ENCODE data around the gene DMRT1. TPM values are rescaled to one million over a fixed set of nuclear protein-coding genes. Genes with fewer than 3 reads are reported as not detected.

The DMRT1 gene
- total RNA-seq, 6 donors from 2014 or later: not detected

GRCh38 chr9:933356-933755 lies 91.9 kb downstream of the DMRT1 start:
- Histone ChIP-seq H3K4me1 (peaks cover 0 to 7% (median 0%) of the 10 kb centered on the region in 4 donors), H3K9me3 (no peaks in the 10 kb centered on the region), H3K36me3 (no peaks in the 10 kb centered on the region), H3K4me3 (no peak overlapping the region), H3K27ac (no peak overlapping the region), H3K27me3 (no peaks in the 10 kb centered on the region)
- 80 to 91% methylated on average over 4 of the region's 4 CpGs for WGBS, 2 donors
- TF ChIP-seq POLR2A (IDR thresholded peaks at IDR 0.05) (no peak), CTCF (IDR thresholded peaks at IDR 0.05) (no peak), EP300 (IDR thresholded peaks at IDR 0.05) (no peak), POLR2AphosphoS5 (IDR thresholded peaks at IDR 0.05) (no peak)
- DNase-seq: no peak
- no peak for ATAC-seq (ENCODE audit: low FRiP score in 2 of 2)

- Histone ChIP-seq H3K27ac (no peak overlapping the region), H3K4me3 (peak overlapping the region in 1 of 4 donors; percentile 10), H3K27me3 (no peaks in the 10 kb centered on the region), H3K4me1 (peaks cover 0 to 7% (median 0%) of the 10 kb centered on the region in 4 donors), H3K9me3 (no peaks in the 10 kb centered on the region), H3K36me3 (no peaks in the 10 kb centered on the region)
- WGBS, 2 donors: 30 to 52% methylated on average over 10 of the region's 10 CpGs
- TF ChIP-seq CTCF (IDR thresholded peaks at IDR 0.05): no peak
- no peak for TF ChIP-seq POLR2A (IDR thresholded peaks at IDR 0.05)
- no peak for TF ChIP-seq EP300 (IDR thresholded peaks at IDR 0.05)
- no peak for TF ChIP-seq POLR2AphosphoS5 (IDR thresholded peaks at IDR 0.05)
- DNase-seq (peak in 1 of 2 donors; percentile 55), ATAC-seq (ENCODE audit: low FRiP score in 2 of 2) (peak; percentile 71 to 80)
These were observed 94.0 kb downstream of the DMRT1 start for GRCh38 chr9:935348-935965.

- 56 to 67% methylated on average over 6 of the region's 6 CpGs for WGBS, 2 donors
- ATAC-seq (ENCODE audit: low FRiP score in 2 of 2): no peak
- Histone ChIP-seq H3K4me1 (no peaks in the 10 kb centered on the region), H3K9me3 (no peaks in the 10 kb centered on the region), H3K4me3 (no peak overlapping the region), H3K27ac (no peak overlapping the region), H3K36me3 (no peaks in the 10 kb centered on the region), H3K27me3 (no peaks in the 10 kb centered on the region)
- DNase-seq: no peak
- TF ChIP-seq EP300 (IDR thresholded peaks at IDR 0.05) (no peak), CTCF (IDR thresholded peaks at IDR 0.05) (no peak), POLR2A (IDR thresholded peaks at IDR 0.05) (no peak), POLR2AphosphoS5 (IDR thresholded peaks at IDR 0.05) (no peak)
These were observed 101.5 kb downstream of the DMRT1 start for GRCh38 chr9:942805-943580.

GRCh38 chr9:947985-948384 lies 106.5 kb downstream of the DMRT1 start:
- ATAC-seq (ENCODE audit: low FRiP score in 2 of 2): no peak
- H3K9me3 ChIP-seq: no peaks in the 10 kb centered on the region
- 71 to 79% methylated on average over 3 of the region's 3 CpGs for WGBS, 2 donors
- no peak for TF ChIP-seq EP300 (IDR thresholded peaks at IDR 0.05)
- no peak for TF ChIP-seq POLR2AphosphoS5 (IDR thresholded peaks at IDR 0.05)
- TF ChIP-seq CTCF (IDR thresholded peaks at IDR 0.05): no peak
- no peak for TF ChIP-seq POLR2A (IDR thresholded peaks at IDR 0.05)
- no peaks in the 10 kb centered on the region for H3K4me1 ChIP-seq
- DNase-seq: peak; percentile 28 to 30
- H3K36me3 ChIP-seq: no peaks in the 10 kb centered on the region
- no peak overlapping the region for H3K4me3 ChIP-seq
- H3K27me3 ChIP-seq: no peaks in the 10 kb centered on the region
- no peak overlapping the region for H3K27ac ChIP-seq

All from upper lobe of left lung (tissue), 6 donors.